ENCODE data around the gene CERS5.

The CERS5 gene

DNA sequence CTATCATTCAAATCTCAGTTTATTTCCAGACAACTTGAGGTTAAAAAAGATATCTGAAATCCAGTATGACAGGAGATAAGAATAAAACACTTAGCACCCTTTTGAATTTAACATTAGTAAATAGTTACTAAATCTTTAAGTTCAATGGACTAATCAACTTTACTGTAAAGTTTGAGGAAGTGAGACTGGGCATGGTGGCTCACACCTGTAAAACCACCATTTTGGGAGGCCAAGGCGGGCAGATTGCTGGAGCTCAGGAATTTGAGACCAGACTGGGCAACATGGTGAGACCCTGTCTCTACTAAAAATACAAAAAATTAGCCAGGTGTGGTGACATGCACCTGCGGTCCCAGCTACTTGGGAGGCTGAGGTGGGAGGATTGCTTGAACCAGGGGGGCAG lies 40.3 kb upstream of the CERS5 start:
- no peak for DNase-seq (ENCODE audit: low read depth)
- TF ChIP-seq, protein P1, sequence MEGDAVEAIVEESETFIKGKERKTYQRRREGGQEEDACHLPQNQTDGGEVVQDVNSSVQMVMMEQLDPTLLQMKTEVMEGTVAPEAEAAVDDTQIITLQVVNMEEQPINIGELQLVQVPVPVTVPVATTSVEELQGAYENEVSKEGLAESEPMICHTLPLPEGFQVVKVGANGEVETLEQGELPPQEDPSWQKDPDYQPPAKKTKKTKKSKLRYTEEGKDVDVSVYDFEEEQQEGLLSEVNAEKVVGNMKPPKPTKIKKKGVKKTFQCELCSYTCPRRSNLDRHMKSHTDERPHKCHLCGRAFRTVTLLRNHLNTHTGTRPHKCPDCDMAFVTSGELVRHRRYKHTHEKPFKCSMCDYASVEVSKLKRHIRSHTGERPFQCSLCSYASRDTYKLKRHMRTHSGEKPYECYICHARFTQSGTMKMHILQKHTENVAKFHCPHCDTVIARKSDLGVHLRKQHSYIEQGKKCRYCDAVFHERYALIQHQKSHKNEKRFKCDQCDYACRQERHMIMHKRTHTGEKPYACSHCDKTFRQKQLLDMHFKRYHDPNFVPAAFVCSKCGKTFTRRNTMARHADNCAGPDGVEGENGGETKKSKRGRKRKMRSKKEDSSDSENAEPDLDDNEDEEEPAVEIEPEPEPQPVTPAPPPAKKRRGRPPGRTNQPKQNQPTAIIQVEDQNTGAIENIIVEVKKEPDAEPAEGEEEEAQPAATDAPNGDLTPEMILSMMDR (IDR thresholded peaks at IDR 0.05; ENCODE audit: insufficient read depth, low read depth, low read length, missing control alignments): no peak
- no peak overlapping the region for H3K4me3 ChIP-seq (ENCODE audit: low read depth, low read length)

GRCh38 chr12:50205648-50206047 lies 38.5 kb upstream of the CERS5 start:
- H3K4me3 ChIP-seq (ENCODE audit: low read depth, low read length): no peak overlapping the region
- DNase-seq (ENCODE audit: low read depth): no peak
- TF ChIP-seq, protein P1 (IDR thresholded peaks at IDR 0.05; ENCODE audit: insufficient read depth, low read depth, low read length, missing control alignments): no peak

GRCh38 chr12:50203691-50204090 lies 36.5 kb upstream of the CERS5 start:
- TF ChIP-seq, protein P1 (IDR thresholded peaks at IDR 0.05; ENCODE audit: insufficient read depth, low read depth, low read length, missing control alignments): no peak
- H3K4me3 ChIP-seq (ENCODE audit: low read depth, low read length): no peak overlapping the region
- no peak for DNase-seq (ENCODE audit: low read depth)

DNA sequence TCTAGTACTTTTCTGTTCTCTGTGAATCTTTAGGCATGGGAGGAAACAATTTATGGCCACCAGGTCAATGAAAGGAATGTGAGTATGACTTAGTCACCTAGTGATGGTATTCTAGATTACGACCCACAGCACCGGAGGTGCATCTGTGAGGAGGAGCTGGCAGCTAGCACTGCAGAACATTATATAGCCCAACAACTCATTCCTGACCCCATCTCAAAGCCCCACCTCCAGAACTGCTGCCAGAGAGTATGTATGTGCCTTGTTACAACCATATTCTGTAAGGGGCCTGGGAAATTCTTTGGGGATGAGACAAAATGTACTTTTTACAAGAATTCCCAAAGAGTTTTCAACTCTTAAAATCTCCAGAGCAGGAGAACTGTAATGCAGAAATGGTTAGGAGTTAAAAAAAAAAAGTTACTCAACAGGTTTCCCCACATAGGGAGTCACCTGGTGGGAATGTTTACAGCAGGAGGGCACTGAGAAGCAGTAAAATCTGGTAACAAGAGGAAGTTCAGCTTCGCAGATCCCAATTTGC lies 34.9 kb upstream of the CERS5 start:
- H3K4me3 ChIP-seq (ENCODE audit: low read depth, low read length): no peak overlapping the region
- TF ChIP-seq, protein P1 (IDR thresholded peaks at IDR 0.05; ENCODE audit: insufficient read depth, low read depth, low read length, missing control alignments): no peak
- no peak for DNase-seq (ENCODE audit: low read depth)

GRCh38 chr12:50200552-50201273 lies 33.5 kb upstream of the CERS5 start:
- no peak overlapping the region for H3K4me3 ChIP-seq (ENCODE audit: low read depth, low read length)
- DNase-seq (ENCODE audit: low read depth): no peak
- TF ChIP-seq, protein P1 (IDR thresholded peaks at IDR 0.05; ENCODE audit: insufficient read depth, low read depth, low read length, missing control alignments): no peak

DNA sequence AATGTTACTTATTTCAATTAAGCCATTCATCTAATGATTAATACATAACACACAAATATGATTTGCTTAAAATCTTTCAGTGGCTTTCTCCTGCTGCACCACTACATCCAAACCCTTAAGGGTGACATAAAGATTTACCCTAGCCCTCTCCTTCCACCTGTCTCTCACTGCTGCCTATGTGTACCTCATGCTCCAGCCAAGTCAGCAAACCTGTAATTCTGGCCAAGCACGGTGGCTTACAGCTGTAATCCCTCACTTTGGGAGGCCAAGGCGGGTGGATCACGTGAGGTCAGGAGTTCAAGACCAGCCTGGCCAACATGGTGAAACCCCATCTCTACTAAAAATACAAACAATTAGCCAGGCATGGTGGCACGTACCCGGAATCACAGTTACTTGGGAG lies 31.7 kb upstream of the CERS5 start:
- DNase-seq (ENCODE audit: low read depth): no peak
- TF ChIP-seq, protein P1 (IDR thresholded peaks at IDR 0.05; ENCODE audit: insufficient read depth, low read depth, low read length, missing control alignments): no peak
- H3K4me3 ChIP-seq (ENCODE audit: low read depth, low read length): no peak overlapping the region

- TF ChIP-seq, protein P1 (IDR thresholded peaks at IDR 0.05; ENCODE audit: insufficient read depth, low read depth, low read length, missing control alignments): no peak
- DNase-seq (ENCODE audit: low read depth): no peak
Observed at GRCh38 chr12:50197297-50197727, 30.1 kb upstream of the CERS5 start.

More at GRCh38 chr12:50197297-50197727, 30.1 kb upstream of the CERS5 start:
- H3K4me3 ChIP-seq (ENCODE audit: low read depth, low read length): no peak overlapping the region

Data from GM12865 (cell line).